GM20431 (cell line): Measurements from ENCODE around the gene FBXL15.

Experiments
- in situ Hi-C: fragments of 300-500 bp; cut with MseI, MboI; formaldehyde crosslinking; loops from one replicate; pipeline ENCODE4 v1.15.0; 2020; ENCODE audit warnings: low sequenced_read_pairs; ENCODE audit not compliant: unreplicated experiment

Gene FBXL15

GRCh38 chr10:102397222-102398171 is 23.1 kb upstream of the FBXL15 start:
- in situ Hi-C loops, result no loop called here

- in situ Hi-C loops, result no loop called here
These were observed 22.2 kb upstream of the FBXL15 start for GRCh38 chr10:102398172-102399020.

GRCh38 chr10:102399217-102400021 is 21.2 kb upstream of the FBXL15 start:
- in situ Hi-C loops, result no loop called here

GRCh38 chr10:102400076-102400475 is 20.6 kb upstream of the FBXL15 start:
- in situ Hi-C loops, result no loop called here

GRCh38 chr10:102400598-102401341 is 19.9 kb upstream of the FBXL15 start:
- in situ Hi-C loops, result no loop called here

- in situ Hi-C loops, result no loop called here
These were observed 19.3 kb upstream of the FBXL15 start for GRCh38 chr10:102401342-102401654.

- in situ Hi-C loops, result no loop called here
These were observed 18.7 kb upstream of the FBXL15 start for GRCh38 chr10:102401735-102402511.

GRCh38 chr10:102402512-102402896 is 18.1 kb upstream of the FBXL15 start:
- in situ Hi-C loops, result no loop called here

GRCh38 chr10:102403115-102403514 is 17.5 kb upstream of the FBXL15 start:
- in situ Hi-C loops, result no loop called here

GRCh38 chr10:102404361-102405107 is 16.1 kb upstream of the FBXL15 start:
- in situ Hi-C loops, result no loop called here

GRCh38 chr10:102405108-102405571 is 15.5 kb upstream of the FBXL15 start:
- in situ Hi-C loops, result no loop called here

GRCh38 chr10:102405632-102406031 is 15.0 kb upstream of the FBXL15 start:
- in situ Hi-C loops, result no loop called here

GRCh38 chr10:102406815-102407214 is 13.8 kb upstream of the FBXL15 start:
- in situ Hi-C loops, result no loop called here

- in situ Hi-C loops, result no loop called here
These were observed 13.1 kb upstream of the FBXL15 start for GRCh38 chr10:102407425-102408130.

- in situ Hi-C loops, result no loop called here
These were observed 12.4 kb upstream of the FBXL15 start for GRCh38 chr10:102408131-102408727.

- in situ Hi-C loops, result no loop called here
These were observed 11.7 kb upstream of the FBXL15 start for GRCh38 chr10:102408728-102409603.
